Kidney glomerular epithelial cell (primary cell): Measurements from ENCODE around the gene ASCC3.
"Not testable (repeated sequence)": the region's sequence is repeated elsewhere in the genome, so short reads cannot be mapped to it uniquely, and the experiment has no call there.

Experiments used
- DNase-seq: peaks from one replicate; lab custom pipeline; 2025; lab: John Stamatoyannopoulos, UW

The ASCC3 gene

DNA sequence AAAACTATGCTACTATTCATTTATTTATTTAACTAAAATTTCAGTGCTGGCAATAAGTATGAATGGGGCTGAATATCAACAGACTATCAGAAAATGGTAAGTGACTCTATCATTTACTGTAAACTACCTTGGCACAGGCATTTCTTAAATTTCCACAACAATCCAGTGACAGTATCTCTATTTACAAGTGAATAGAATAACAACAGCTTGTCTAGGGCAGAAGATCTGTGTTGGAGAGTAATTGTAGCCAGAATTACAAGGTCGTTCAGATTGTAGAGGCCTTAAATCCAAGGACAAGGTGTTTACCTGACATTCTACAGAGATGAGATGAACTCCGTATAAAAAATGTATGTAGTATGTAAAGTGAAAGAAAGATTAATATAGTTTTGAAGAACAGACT lies 222.6 kb downstream of the ASCC3 start:
- DNase-seq = no peak

DNA sequence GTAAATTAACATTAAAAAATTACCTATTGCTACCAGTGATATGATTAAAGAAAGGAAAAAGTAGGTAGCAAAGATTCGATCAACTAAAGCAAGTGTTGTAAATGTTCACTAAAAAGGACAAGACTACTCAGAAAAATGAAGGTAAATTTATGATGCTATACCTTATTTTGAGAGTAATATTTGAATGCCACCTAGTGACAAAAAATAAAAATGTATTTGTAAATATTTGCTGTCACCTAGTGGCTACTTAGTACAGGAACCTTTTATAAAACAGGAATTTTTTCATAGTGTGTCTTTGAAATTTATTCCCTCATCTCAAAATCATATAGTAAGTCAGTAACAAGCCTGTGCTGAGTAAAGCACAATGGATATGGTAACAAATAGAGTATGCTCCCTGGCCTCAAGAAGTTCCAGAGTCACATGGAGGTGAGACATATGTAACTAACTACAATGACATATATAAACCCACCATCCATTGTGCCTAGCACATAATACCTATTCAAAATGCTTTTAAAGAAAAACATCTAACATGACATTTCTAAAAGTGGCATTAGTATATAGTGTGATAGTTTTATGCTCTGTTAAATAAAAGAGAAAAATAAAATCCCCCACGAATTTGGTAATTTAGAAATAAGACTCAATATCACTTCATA lies 223.3 kb downstream of the ASCC3 start:
- no peak for DNase-seq

DNA sequence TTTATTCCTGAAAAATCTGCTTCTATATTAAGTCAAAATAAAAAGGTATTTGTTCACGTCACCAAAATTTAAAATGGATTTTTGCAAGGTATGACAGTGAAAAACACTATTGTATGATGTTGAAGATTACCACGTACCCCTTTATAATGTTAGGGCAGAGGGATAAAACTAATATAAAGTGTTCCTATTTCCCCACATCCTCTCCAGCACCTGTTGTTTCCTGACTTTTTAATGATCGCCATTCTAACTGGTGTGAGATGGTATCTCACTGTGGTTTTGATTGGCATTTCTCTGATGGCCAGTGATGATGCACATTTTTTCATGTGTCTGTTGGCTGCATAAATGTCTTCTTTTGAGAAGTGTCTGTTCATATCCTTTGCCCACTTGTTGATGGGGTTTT lies 240.0 kb downstream of the ASCC3 start:
- DNase-seq = not testable (repeated sequence)

DNA sequence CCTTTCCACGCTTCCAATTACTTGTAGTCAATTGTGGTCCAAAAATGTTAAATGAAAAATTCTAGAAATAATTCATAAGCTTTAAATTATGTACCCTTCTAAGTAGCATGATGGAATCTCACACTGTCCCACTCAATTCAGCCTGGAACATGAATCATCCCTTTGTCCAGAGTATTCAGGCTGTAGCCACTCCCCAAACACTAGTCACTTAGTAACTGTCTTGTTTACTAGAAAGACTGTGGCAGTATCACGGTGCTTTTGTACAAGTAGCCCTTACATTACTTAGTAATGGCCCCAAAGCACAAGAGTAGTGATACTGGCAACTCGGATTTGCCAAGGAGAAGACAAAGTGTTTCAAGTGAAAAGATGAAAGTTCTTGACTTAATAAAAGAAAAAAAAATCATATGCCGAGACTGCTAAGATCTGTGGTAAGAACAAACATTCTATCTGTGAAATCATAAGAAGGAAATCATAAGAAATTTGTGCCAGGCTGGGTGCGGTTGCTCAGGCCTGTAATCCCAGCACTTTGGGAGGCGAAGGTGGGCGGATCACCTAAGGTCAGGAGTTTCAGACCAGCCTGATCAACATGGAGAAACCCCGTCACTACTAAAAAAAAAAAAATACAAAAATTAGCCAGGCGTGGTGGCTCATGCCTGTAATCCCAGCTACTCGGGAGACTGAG lies 247.9 kb downstream of the ASCC3 start:
- peak; percentile 85 for DNase-seq

DNA sequence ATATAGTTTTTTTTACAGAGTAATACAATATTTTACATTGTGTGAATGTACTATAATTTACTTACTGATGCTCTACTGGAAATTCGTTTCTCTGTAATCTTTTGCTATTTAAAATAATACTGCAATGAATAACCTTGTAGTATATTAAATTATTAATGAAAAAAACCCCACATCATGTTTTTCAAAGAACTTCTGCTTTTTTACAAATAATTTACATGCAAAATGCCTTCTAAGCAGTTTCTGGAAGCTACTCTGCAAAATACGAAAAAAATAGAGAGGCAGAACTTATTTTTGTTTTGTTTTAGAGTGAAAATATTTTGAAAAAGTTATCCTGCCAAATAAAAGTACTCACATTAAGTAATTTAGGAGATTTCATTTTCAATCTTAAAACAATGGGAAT lies 250.6 kb downstream of the ASCC3 start:
- no peak for DNase-seq

DNA sequence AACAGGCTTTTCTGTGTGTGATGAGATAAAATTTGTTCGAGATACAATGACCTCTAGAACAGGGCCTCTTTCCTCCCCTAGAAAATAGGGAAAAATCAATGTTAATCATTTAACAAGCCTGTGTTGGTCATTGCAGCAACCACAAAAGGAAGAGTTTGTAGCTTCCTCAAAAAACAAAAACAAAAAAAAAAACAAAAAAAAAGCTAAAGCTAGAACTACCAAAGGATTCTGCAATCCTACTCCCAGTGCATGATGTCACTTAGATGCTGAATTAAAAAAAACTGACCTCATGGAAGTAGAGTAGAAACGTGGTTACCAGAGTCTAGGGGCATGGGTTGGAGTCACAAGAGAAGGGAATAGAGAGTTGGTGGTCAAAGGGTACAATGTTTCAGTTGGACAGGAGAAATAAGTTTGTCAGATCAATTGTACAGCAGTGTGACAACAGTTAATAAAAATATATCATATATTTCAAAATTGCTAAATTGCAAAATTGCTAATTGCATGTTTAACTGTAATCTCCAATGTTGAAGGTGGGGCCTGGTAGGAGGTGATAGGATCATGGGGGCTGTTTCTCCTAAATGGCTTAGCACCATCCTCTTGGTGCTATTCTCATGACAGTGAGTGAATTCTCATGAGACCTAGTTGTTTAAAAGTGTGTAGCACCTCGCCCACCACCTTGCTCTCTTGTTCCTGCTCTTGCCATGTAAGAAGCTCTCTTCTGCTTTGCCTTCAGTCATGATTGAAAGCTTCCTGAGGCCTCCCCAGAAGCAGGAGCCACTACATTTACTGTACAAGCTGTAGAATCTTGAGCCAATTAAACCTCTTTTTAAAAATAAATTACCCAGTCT lies 253.0 kb downstream of the ASCC3 start:
- no peak for DNase-seq

DNA sequence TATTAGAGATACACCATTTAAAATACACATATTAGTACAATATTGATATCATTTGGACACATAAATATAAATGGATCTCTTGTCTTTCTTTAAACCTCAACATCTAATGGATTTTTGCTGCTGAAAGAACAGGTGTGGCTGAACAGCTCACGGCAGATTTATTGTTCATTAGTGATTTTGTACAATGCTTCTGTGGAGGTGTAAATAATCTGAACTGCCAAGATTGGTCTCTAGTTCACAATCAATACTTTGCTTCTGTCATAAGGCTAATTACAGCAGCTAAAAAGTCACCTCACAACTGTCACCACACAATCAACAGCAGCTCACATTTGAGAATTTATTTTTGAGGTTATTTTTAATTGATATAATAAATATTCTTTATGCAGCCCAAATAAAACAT lies 254.4 kb downstream of the ASCC3 start:
- no peak for DNase-seq

DNA sequence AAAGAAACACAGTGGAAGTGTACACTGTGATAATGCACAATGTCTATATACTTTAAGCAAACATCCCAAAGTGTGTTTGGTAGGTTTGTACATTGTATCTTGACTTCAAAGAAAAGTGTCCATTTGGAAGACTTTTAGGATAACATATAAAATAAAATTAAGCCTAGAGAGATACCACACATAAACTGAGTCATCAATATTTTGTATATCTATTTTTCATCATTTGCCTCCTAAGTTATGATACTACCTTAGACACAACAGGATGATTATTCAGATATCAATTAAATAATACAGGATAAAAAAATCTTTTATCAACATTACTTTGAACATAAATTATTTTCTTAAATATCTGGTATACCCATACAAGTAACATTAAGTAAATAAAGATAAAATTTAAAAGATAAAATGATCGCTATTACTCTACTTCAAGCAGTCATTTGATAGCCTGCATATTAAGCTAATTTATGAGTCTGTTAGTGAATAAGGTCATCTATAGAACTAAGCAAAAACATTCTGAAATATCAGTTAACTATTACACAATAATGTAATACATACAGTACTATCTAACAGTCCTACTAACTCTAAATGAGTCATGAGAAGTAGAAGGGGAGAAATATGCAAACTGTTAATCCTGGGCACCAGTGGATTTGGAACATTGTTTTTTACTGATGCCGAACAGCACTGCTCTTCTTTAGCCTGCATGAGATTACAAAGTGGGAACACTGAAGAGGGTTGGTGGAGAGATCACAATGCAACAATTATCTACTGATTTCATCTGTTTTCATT lies 258.0 kb downstream of the ASCC3 start:
- no peak for DNase-seq

DNA sequence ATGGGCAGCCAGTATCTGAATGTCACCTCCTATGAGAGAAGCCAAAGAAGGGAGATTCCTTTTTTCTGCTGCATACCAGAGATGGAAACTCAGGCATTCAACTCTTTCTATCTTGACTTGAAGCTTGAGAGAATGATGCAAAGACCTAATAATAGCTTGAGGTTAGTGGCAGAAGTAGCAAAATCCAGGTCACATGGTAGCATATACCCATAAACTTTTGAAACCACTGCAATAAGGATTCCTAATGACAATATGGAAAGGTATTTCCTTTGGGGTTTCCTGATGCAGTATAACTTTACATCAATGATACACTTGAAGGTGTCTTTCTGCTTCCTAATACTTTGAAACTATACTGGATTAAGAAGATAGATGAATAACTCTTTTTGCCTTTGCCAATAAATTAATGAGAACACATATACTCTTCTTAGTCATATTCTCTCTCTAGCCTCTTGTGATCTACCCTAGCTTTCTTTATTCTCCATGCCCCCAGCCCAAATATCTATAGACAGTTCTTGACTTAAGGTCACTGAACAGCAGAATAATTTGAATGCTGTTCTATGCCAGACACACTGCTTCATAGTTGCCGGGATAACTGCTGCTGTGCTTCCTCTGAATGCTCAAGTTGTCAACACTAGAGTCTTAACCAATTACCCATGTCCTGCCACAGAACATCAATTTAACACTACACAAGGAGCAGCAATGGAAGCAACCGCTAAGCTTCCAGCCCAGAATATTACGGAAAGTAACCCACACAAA lies 260.9 kb downstream of the ASCC3 start:
- no peak for DNase-seq

DNA sequence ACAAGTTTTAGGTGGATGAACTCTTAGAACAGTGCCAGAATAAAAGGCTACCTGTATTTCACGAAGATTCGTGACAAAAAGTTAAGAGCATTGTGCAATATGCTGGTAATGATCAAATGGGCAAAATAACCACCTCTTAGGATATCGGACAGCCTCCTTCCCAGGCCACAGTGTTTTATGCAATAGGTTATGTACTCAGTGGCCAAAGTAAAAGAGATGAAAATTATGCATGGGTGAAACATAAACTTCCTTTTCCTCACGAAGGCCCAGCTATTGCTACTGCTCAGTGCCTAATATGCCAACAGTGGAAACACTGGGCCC lies 262.8 kb downstream of the ASCC3 start:
- no peak for DNase-seq

DNA sequence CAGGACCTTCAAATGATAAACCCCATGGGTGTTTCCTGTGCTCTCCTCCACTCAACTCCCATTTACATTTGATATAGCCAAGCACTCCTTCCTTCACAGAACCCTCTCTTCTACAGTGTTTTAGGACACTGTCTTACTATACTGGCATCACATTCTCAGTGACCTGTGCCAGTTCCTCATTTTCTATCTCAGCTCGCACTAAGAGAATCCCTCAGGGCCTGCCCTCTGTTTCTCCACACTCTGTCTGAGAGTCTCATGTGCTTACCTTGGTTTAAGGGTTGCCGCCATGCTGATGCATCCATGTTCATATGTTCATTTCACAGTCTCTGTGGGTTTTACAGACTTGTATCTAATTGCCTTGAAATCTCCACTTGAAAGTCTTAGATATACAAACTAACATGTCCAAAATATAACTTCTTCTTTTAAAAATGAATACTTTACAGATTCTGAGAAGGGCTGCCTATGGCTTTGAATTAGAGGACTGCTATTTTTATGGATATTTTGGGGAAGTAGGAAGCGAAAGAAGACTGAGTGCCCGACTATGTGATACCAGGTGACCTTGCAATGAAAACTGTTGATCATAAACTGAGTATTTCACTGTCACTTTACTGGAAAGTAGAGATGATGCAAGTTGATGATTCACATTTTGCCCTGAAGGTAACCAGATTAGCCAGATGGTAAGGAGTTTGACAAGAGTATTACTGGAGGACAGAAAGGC lies 263.3 kb downstream of the ASCC3 start:
- no peak for DNase-seq

DNA sequence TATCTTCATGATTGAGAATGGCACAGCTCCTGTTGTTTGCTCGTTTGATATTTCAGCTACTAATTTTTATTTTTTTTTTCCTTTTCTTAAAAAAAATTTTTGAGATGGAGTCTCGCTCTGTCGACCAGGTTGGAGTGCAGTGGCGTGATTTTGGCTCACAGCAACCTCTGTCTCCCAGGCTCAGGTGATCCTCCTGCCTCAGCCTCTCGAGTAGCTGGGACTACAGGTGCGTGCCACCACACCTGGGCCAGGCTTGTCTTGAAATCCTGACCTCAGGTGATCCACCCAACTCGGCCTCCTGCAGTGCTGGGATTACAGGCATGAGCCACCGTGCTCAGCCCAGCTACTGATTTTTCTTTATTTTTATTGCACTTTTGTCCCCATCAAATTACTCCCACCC lies 266.2 kb downstream of the ASCC3 start:
- DNase-seq = no peak

DNA sequence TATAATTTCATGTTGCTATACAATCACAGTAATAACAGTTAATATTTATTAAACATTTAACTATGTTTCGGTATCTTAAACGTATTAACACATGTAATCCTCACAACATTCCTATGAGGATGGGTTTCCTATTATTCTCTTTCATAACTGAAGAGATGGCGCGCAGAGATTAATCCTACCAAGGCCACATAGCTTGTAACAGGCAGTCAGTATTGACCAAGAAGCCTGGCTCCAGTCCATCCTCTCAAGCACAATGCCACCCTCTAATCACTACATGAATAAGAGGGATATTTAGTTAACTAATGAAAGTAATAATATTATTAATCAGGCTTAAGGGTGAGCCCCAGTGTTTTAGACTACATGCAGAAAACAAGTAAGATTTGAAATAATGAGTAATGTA lies 266.7 kb downstream of the ASCC3 start:
- no peak for DNase-seq

DNA sequence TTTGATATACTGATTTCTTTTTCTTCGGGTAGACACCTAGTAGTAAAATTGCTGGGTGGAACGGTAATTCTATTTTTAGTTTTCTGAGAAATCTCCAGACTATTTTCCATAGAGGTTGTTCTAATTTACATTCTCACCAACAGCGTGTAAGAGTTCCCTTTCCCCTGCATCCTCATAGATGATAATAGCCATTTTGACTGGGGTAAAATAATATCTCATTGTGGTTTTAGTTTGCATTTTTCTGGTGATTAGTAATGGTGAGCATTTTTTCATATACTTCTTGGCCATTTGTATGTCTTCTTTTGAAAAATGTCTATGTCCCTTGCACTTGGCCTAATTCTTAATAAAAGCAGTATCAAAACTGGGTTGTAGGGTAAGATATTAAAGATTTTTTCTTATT lies 267.5 kb downstream of the ASCC3 start:
- no peak for DNase-seq

DNA sequence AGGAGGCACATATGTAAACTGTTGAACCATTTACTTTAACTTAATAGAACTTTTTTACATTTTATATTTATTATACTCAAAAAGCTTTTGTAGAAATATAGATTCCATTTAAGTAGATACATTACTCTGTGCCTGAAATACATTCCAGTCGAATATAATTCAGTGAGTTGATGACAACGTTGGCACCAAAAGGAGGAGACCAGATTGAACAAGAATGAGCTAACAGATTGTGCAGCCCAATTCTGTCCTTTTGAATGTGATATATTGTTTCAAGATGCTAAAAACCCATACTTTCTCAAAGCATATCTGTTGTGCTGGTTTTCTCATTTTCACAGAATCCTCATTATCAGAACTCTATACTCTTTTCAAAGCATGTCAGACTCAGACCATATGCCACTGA lies 269.0 kb downstream of the ASCC3 start:
- DNase-seq = no peak

DNA sequence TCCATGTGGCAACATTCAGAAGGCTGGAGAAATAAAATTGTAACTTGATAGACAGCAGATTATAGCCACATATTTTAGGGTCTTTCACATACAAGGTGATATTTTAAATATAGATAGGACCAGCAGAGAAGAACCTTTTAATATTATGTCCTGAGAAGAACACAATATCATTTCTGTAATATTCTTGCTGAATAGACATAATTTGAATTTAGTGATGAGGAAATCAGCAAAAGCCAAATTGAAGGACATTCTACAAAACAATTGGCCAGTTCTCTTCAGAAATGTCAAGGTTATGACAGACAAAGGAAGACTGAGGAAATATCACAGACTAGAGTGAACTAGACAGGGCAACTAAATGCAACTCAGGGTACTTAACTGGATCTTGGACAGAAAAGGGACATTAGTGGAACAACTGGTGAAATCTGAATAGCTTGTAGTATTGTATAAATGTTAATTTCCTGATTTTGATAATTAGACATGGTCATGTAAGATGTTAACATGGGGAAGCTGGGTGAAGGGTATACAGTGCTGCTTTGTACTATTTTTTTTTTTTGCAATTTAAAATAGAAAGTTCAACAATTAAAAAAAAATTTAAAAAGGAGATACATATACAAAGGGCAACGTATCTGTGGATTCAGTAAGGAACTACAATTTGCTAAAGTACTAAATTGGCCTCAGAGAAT lies 281.9 kb downstream of the ASCC3 start:
- no peak for DNase-seq

DNA sequence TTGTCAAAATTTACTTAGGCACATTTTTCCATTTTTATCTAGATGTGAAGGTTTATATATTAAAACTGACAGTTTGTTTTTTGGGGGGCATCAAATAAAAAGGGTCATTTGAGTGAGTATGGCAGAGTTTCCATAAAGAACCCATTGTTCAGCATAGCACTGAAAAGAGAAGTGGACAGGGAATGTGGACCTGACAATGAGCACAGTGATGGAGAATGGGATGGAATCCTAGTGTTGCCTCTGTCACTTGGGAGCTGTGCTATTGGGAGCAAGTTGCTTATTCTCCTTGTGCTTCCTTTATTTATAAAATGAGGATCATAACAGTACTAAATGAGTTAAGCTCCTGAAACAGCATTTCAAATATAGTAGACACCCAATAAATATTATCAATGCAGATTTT lies 285.7 kb downstream of the ASCC3 start:
- DNase-seq = no peak

DNA sequence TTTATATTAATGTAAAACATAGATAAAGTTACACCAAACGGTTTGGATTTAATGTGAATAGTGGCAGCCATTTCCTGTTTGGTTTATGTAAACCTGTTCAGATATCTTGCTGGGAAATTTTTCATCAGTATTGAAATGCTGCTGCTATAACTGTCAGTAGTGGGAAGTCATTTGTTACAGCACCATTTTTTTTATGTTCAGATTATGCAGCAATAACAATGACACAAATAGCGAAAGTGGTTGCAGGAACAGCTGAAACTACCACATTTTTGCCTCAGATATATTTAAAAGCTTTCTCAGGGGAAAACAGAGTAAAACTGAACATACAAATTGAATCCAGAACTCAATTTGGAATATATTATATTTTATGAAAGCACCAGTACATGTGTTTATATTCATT lies 287.6 kb downstream of the ASCC3 start:
- DNase-seq = no peak

DNA sequence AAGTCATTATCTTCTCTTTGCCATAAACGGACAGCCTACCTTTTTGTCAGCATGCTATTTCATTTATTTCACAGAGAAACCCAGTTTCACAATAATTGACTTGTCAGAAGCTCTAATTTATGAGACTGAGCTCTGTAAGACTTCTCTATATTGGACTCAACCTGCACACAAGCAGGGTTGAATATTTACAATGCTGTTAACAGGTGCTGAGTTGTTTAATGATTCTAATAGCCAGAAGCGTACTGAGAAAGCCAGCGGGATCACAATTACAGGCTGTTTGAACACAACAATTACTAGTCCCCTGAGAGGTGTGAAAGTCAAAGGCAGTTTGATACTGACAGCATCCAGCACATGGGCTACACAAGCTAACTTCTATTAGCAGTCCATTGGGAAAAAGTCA lies 288.2 kb downstream of the ASCC3 start:
- DNase-seq = no peak

DNA sequence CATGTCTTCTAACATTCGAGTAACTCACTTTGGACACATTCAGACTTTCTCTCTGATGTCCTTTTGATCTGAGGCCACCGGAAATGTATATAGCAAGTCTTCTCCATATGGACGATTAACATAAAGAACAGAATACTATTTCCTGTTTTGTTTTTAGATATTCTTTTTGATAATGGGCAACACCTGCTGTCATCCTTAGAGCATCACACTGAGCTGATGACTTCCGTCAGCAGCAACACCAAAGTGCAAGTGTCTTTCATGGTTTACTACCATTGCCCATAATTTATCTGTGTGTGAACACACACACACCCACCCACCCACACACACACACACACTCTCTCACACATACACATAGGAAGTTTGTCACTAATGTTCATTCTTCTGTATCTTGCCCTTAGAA lies 303.7 kb downstream of the ASCC3 start:
- DNase-seq = no peak

DNA sequence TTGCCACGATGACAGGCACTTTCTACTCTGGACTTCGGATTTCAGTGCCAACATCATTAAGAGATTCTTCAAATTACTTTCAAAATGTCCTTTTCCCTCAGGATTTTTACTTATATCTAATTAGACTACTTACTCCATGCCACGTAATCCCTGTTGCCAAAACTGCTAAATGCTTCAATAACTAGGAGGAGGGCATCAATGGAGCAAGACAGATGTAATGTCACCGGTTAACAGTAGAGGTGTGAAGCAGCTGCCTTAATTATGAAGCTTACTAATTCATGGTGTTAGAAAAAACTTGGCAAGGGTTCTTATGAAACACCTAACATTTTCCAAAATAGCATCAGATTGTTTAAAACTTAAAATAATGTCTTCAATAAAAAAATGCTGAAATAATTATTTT lies 305.2 kb downstream of the ASCC3 start:
- no peak for DNase-seq
